Measurements from ENCODE around the gene PTPN11.
A peak's percentile ranks its signal among the peaks of the same experiment; 100 is the strongest.
"Not testable (repeated sequence)": the region's sequence is repeated elsewhere in the genome, so short reads cannot be mapped to it uniquely, and the experiment has no call there.

PTPN11 gene

DNA sequence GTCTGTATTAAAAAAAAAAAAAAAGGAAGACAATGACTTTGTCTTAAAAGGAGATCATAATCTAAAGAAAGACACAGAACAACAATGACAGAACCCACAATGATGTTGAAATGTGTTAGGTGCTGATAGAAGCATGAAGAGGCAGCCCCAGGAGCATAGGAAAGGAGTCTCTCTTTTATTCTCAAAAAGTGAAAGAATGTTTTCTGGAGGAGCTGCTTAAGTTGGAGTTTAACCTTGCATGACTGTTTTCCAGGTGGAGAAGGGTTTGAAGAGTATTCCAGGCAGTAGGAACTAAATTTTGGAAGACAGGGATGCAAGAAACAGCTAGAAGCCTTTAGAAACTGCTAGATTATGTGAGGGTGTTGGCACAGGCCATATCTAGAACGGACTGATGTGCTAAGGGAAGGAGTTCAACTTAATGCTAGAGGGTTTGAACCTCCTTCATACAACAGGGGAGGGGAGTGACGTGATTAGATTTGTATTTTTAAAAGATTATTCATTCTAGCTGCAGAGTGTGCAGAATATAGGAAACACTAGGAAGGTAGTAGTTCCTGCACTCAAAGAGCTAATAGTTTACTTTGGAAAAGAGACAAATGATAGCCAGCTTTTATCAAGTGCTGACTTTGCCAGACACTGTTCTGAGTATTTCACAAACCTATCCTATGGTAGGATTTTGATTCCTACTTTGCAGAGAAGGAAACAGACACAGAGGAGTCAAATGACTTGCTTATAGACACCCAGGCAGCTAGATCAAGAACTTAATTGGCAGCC, 4.7 kb upstream of the PTPN11 start:
- TF ChIP-seq, protein P1, sequence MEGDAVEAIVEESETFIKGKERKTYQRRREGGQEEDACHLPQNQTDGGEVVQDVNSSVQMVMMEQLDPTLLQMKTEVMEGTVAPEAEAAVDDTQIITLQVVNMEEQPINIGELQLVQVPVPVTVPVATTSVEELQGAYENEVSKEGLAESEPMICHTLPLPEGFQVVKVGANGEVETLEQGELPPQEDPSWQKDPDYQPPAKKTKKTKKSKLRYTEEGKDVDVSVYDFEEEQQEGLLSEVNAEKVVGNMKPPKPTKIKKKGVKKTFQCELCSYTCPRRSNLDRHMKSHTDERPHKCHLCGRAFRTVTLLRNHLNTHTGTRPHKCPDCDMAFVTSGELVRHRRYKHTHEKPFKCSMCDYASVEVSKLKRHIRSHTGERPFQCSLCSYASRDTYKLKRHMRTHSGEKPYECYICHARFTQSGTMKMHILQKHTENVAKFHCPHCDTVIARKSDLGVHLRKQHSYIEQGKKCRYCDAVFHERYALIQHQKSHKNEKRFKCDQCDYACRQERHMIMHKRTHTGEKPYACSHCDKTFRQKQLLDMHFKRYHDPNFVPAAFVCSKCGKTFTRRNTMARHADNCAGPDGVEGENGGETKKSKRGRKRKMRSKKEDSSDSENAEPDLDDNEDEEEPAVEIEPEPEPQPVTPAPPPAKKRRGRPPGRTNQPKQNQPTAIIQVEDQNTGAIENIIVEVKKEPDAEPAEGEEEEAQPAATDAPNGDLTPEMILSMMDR (conservative IDR thresholded peaks at IDR 0.05; ENCODE audit: low read depth, low read length): no peak
- no peak overlapping the region for H3K4me3 ChIP-seq (ENCODE audit: low read depth, low read length)
- DNase-seq (ENCODE audit: low read depth): no peak

DNA sequence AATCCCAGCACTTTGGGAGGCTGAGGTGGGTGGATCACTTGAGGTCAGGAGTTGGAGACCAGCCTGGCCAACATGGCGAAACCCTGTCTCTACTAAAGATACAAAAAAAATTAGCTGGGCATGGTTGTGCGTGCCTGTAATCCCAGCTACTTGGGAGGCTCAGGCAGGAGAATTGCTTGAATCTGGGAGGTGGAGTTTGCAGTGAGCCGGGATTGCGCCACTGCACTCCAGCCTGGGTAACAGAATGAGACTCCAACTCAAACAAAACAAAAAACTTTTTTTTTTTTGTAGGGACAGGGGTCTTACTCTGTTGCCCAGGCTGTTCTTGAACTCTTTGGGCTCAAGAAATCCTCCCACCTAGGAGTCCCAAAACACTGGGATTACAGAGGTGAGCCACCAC, 3.3 kb upstream of the PTPN11 start:
- H3K4me3 ChIP-seq (ENCODE audit: low read depth, low read length); DNase-seq (ENCODE audit: low read depth): not testable (repeated sequence)

GRCh38 chr12:112418273-112418607, 507 bp upstream of the PTPN11 start:
- peak overlapping the region; percentile 97 for H3K4me3 ChIP-seq (ENCODE audit: low read depth, low read length)
- TF ChIP-seq, protein P1 (conservative IDR thresholded peaks at IDR 0.05; ENCODE audit: low read depth, low read length): no peak
- no peak for DNase-seq (ENCODE audit: low read depth)

GRCh38 chr12:112419297-112420133, 768 bp downstream of the PTPN11 start:
- DNase-seq (ENCODE audit: low read depth): peak; percentile 88
- TF ChIP-seq, protein P1 (conservative IDR thresholded peaks at IDR 0.05; ENCODE audit: low read depth, low read length): no peak
- peak overlapping the region; percentile 97 for H3K4me3 ChIP-seq (ENCODE audit: low read depth, low read length)

DNA sequence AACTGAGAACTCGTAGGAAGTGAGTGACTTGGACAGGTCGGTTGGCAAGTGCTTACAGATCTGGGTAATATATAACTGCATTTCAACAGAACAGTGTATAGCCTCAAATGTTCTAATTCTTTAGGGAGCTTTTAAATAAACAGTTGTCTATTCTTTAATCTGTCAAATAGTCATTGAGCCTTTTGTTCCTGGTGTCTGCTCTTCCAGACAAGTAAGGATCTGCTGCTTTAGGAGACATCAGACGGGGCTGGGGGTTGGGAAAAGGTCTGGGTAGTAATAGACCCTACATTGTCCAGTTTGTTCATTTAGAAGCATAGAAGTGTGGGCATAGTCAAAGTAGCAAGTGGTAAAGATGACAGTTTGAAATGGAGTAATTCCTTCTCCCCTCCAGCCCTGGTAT, 2.0 kb downstream of the PTPN11 start:
- no peak for DNase-seq (ENCODE audit: low read depth)
- TF ChIP-seq, protein P1 (conservative IDR thresholded peaks at IDR 0.05; ENCODE audit: low read depth, low read length): no peak
- H3K4me3 ChIP-seq (ENCODE audit: low read depth, low read length): no peak overlapping the region

GRCh38 chr12:112421363-112421762, 2.6 kb downstream of the PTPN11 start:
- DNase-seq (ENCODE audit: low read depth): no peak
- TF ChIP-seq, protein P1 (conservative IDR thresholded peaks at IDR 0.05; ENCODE audit: low read depth, low read length): no peak
- H3K4me3 ChIP-seq (ENCODE audit: low read depth, low read length): no peak overlapping the region

DNA sequence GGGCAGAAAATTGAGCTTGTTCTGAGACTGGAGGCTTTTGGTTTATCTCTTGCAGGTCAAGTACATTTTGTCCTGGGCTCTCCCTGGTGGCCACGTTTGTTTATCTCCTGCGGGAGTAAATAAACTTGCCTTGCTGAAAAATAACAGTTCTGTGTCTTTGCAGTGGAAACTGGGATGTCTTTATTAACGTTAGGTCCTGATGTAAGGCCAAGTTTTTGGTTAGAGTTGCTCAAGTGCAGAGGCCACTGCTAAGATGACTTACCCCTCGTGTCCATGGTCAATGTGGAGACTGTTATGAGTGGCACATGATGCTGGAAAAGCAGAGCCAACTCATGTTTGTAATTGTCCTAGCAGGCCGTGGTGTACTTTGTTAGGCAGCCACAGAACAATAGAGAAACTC, 3.8 kb downstream of the PTPN11 start:
- no peak overlapping the region for H3K4me3 ChIP-seq (ENCODE audit: low read depth, low read length)
- peak; percentile 51 for DNase-seq (ENCODE audit: low read depth)
- TF ChIP-seq, protein P1 (conservative IDR thresholded peaks at IDR 0.05; ENCODE audit: low read depth, low read length): no peak
